GM18873 (cell line): ENCODE data around the gene RNF126.
A peak's percentile ranks its signal among the peaks of the same experiment; 100 is the strongest.
"Not testable (repeated sequence)": the region's sequence is repeated elsewhere in the genome, so short reads cannot be mapped to it uniquely, and the experiment has no call there.

Experiments used
- ATAC-seq: cut with Tn5 transposase; IDR thresholded peaks from one replicate; pipeline ENCODE4 v1.9.1; 2021; ENCODE audit warnings: mild to moderate bottlenecking, moderate library complexity, moderate number of reproducible peaks; ENCODE audit not compliant: unreplicated experiment, low FRiP score

The RNF126 gene

GRCh38 chr19:632579-633067 lies 30.4 kb downstream of the RNF126 start:
- ATAC-seq: peak; percentile 2

GRCh38 chr19:629961-630714 lies 32.9 kb downstream of the RNF126 start:
- ATAC-seq: no peak

GRCh38 chr19:629515-629914 lies 33.5 kb downstream of the RNF126 start:
- ATAC-seq: not testable (repeated sequence)

GRCh38 chr19:628168-628567 lies 34.8 kb downstream of the RNF126 start:
- no peak for ATAC-seq

- not testable (repeated sequence) for ATAC-seq
Observed at GRCh38 chr19:626566-626965, 36.4 kb downstream of the RNF126 start.

- ATAC-seq: no peak
Observed at GRCh38 chr19:625257-625656, 37.8 kb downstream of the RNF126 start.

- no peak for ATAC-seq
Observed at GRCh38 chr19:624433-625109, 38.4 kb downstream of the RNF126 start.

- no peak for ATAC-seq
Observed at GRCh38 chr19:623974-624373, 39.0 kb downstream of the RNF126 start.

- ATAC-seq: no peak
Observed at GRCh38 chr19:623175-623916, 39.7 kb downstream of the RNF126 start.

- ATAC-seq: no peak
Observed at GRCh38 chr19:622666-623065, 40.3 kb downstream of the RNF126 start.

- ATAC-seq: no peak
Observed at GRCh38 chr19:621819-622218, 41.2 kb downstream of the RNF126 start.

- not testable (repeated sequence) for ATAC-seq
Observed at GRCh38 chr19:621191-621590, 41.8 kb downstream of the RNF126 start.

GRCh38 chr19:620166-620862 lies 42.7 kb downstream of the RNF126 start:
- no peak for ATAC-seq

- no peak for ATAC-seq
Observed at GRCh38 chr19:619286-620002, 43.6 kb downstream of the RNF126 start.

- ATAC-seq: no peak
Observed at GRCh38 chr19:618674-619285, 44.2 kb downstream of the RNF126 start.

GRCh38 chr19:618247-618619 lies 44.8 kb downstream of the RNF126 start:
- ATAC-seq: no peak

- ATAC-seq: no peak
Observed at GRCh38 chr19:617551-618246, 45.3 kb downstream of the RNF126 start.

- ATAC-seq: no peak
Observed at GRCh38 chr19:616747-617526, 46.1 kb downstream of the RNF126 start.
